HG03097 (cell line): ENCODE results near the gene LY6G5B.

Experiments used
- ATAC-seq: cut with Tn5 transposase; IDR thresholded peaks from one replicate; pipeline ENCODE4 v1.9.1; 2021; ENCODE audit not compliant: unreplicated experiment, low FRiP score

The LY6G5B gene

DNA sequence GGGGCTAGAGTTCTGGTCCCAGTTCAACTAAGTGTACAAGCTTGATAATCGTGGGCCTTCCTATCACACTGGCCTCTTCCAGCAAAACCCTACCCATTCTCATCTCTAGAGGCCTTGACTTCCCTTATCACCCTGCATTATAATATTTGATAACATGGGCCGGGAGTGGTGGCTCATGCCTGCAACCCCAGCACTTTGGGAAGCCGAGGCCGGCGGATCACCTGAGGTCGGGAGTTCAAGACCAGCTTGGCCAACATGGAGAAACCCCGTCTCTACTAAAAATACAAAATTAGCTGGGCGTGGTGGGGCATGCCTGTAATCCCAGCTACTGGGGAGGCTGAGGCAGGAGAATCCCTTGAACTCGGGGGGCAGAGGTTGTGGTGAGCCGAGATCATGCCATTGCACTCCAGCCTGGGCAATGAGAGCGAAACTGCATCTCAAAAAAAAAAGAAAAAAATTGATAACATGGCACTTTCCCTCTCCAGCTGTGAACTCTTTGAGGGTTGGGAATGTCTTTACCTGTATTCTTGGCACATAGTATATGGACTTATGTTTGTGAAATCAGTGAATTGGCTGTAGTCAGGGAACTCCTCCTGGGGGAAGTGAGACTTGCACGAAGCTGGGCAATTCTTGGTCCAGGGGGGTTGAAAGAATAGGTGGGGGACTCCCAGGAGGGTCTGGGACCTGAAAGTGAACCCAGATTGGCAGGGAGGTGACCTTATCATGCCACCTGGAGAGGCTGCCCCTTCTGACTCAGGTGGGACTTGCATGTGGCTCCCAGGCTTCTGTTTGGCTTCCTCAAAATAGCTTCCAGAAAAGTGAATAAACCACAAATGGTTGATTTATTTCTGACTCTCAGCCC is 8.3 kb upstream of the LY6G5B start:
- ATAC-seq = no peak

DNA sequence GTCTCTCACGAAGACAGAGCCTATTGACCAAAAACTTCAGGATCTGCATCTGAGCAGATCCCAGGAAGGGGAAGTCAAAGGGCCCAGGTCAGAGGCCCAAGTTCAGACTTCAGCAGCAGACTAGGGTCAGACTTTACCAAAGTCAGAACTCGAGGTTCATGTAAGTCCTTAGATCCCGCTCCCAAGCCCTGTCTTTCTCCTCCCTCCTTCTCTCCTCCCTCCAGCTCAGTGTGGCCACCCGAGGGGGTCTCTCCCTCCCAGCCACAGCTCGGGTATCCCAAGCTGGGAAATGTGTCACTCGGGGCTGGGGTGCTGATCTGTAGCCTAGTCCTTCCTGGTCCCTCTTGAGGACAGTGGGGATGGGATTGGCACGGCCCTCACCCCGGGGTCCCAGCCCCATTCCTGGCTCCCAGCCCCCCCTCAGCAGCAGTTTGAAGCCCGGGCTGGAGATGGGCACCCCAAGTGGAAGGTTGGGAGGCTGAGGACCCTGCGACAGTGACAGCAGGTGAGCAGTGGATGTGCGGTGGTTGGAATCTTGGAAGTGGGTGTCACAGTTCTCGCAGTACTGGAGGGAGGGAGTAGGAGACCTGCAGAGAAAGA is 7.6 kb upstream of the LY6G5B start:
- no peak for ATAC-seq

DNA sequence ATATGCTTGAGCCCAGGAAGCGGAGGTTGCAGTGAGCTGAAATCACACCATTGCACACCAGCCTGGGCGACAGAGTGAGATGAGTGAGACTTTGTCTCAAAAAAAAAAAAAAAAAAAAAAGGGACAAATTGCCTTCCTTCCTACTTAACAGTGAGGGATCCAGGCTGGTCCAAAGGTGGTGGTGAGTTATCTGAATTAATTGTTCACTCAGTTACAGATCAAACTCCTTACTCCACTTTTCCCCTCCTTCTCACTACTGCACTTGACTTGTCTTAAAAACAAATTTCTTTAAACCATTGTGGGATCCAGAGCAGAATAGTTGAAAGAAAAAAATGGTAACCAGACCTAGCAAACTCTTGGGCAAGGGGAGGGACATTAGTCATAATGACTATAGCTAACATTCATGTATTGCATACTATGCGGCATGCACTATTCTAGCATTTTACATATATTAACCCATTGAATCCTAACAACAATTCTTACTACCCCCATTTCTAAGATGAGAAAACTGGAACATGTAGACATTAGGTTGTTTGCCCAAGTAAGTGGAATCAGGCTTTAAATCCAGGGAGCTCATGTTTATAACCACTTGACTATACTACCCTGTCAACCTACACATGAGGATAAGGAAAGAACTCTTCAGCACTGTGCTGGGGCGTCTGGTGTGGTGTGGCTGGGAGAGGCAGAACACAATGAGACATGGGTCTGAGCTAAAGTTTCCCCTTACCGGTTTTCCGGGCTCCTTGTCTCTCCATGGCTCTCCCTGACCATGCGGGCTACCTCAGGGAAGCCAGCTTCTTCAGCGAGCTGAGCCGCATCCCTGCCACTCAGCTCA is 6.4 kb upstream of the LY6G5B start:
- ATAC-seq = no peak

DNA sequence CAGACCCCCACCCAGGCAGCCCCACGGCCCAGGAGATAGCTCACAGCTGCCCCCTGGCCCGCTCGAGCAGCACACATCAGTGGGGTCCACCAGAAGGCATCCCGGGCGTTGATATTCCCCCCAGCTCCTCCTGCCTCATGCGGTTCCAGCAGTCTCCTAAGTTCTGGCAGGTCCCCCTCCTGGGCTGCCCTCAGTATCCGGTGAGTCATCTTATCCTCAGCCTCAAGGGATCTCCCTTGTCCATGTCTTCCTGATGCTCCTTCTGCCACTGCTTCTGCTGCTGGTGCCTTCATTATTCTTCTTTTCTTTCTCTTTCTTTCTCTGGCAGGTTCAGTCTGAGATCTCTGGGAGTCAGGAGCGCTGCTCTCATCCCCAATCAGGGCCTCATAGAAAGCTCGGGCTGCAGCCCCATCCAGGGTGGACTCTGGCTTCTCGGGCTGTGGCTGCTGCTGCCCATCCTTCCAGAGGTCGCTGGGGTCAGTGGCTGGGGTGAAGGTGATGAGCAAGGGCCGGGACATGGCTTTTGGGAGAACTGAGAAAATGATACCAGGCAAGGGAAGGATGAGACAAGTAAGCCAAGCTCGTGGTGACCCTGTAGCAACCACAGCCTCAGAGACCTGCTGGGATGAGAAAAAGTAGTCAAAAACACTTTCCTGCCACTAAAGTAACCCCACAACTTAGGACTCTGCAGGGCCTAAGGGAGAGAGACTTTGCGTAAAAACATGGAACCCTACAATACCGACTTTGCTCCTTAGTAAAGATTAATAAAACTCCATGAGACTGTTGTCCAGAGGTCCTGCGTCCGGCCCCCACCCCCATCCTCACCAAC is 5.6 kb upstream of the LY6G5B start:
- no peak for ATAC-seq

DNA sequence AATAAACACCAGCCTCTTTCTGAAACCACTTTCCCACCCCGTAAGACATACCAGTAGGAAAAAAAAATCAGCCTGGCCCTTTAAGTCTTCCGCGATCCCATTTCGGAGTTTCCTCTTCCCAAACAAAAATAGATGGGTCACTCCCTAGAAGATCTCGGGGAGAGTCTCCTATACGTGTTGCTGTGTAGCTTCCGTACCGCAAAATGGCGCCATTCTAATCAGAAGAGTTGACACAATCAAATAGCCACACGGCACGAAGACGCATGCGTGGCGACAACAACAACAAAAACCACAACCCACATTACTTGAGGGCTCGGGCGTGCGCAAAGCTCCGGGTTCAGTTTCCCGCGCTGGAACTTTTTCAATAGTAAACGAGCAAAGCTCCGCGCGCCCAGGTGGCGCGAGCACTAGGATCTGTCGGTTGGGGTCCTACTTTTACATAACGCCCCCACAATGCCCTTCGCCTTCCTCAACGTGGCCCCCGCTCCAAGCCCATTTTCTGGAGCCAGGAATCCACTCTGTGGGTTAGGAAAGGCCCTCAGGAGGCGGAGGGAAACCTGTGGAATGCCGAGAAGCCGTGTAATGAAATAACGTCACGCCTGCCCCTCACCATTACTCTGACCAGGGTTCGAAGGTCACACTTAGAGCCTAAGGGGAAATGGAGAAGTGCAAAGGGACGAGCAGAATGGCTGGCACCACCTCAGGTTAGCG is 4.8 kb upstream of the LY6G5B start, which contains the start of gene GPANK1:
Gene GPANK1, minus strand, starts transcription at position 208 of the 711 bp plus-strand sequence. CDS start 519 bp downstream, outside the sequence.
- ATAC-seq = no peak

DNA sequence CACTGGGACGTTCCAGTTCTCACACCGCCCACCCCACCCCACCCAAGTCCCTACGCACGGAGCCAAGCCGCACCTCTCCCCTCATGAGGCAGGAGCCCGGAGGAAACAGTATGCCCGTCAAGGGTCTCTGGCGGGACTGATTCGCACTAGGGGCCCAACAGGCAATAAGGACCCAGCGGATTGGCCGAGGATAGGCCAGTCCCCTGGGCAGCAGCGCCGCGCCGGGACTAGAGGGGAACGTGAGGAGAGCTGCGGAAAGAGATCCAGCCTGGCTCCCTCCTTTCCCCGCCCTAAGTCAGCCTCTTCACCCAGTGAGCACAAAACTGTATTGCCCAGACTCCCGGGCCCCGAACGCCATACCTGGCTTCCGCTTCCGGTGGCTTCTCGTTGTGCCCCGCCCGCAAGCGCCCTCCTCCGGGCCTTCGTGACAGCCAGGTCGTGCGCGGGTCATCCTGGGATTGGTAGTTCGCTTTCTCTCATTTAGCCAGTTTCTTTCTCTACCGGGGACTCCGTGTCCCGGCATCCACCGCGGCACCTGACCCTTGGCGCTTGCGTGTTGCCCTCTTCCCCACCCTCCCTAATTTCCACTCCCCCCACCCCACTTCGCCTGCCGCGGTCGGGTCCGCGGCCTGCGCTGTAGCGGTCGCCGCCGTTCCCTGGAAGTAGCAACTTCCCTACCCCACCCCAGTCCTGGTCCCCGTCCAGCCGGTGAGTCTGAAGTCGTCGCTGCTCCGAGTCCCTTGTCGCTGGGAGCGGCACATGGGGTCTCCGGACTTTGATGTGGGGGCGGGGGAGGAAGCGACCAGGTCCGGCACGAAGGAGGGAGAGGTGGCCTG is 4.1 kb upstream of the LY6G5B start, which contains the start of gene CSNK2B:
Gene CSNK2B, plus strand, starts transcription at position 580 of the 836 bp plus-strand sequence. CDS start 752 bp downstream, outside the sequence.
- ATAC-seq = peak; percentile 72

DNA sequence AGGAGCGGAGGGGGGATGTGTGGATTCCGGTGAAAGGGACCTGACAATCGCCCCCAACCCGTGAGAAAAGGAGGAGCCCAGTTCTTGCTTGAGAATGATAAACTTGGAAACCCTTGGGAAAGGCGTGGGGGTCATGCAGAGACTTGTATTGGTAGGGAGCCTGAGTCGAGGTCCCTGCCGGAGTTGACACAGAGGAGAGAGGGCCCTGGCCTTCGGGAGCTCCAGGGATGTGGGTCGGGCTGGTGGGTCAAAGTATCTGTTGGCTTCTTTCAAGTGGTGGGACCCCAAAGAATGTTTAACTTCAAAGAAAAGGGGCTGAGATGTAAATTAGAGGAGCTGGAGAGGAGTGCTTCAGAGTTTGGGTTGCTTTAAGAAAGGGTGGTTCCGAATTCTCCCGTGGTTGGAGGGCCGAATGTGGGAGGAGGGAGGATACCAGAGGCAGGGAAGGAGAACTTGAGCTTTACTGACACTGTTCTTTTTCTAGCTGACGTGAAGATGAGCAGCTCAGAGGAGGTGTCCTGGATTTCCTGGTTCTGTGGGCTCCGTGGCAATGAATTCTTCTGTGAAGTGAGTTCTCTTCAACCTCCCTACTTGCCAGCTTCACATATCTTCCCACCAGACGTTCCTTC is 3.3 kb upstream of the LY6G5B start:
- no peak for ATAC-seq

DNA sequence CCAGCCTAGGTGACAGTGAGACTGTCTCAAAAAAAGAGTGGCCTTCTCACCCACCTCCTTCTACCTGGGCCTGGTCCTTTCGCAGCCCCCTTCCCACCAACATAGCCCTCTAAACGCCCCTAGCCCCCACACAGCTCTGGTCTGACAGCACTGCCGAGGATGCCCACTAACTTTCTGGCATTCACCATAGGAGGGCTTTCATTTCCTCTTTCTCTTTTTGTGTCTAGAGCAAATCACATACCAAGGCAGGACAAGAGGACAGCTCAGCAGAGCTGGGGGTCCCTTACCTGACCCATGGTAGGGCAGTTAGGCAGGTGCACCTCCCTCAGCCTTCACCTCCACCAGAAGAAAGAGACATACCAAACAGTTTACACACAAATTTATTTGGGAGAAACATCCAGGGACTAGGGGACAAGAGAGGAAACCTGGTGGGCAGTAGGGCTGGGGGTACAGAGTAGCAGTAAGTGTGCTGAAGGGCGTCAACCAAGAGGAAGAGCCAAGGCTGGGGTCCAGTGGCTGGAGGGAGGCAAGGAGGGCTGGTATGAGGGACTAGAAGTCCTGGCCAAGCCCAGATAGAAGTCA is 6.6 kb downstream of the LY6G5B start:
- ATAC-seq = no peak

DNA sequence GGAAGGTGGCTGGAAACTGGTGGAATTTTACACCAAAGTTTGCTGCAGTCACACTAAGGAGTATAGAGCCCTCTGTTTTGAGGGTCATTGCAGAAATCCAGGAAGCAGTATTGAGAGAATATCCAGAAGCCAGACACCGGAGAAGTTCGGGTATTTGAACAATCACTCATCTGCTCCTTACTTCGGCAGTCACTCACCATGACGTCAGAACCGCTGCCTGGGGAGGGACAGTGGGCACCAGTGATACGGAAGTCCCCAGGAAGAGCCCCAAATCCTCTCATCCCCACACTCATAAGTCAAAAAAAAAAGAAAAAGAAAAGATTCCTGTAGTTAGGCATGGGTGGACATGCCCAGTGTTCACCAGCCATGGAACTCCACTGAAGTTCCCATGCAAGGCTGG is 7.1 kb downstream of the LY6G5B start:
- ATAC-seq = no peak

DNA sequence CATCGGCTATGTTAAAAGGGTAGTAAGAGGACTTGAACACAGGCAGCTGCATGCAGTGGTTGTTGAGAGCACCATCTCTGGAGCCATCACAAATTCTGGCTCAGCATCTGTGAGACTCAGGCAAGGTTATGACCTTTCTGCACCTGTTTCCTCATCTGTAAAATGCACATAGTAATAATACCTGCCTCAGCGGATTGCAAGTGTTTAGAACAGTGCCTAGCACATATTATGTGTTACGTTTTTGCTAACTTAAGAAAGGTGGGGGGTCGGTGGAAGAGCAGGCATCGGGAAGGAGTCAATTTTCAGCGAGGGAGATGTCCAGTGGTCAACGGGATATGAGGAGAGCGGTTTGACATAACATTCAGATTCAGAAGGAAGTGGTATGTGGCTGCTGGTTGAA is 8.2 kb downstream of the LY6G5B start:
- ATAC-seq = no peak

DNA sequence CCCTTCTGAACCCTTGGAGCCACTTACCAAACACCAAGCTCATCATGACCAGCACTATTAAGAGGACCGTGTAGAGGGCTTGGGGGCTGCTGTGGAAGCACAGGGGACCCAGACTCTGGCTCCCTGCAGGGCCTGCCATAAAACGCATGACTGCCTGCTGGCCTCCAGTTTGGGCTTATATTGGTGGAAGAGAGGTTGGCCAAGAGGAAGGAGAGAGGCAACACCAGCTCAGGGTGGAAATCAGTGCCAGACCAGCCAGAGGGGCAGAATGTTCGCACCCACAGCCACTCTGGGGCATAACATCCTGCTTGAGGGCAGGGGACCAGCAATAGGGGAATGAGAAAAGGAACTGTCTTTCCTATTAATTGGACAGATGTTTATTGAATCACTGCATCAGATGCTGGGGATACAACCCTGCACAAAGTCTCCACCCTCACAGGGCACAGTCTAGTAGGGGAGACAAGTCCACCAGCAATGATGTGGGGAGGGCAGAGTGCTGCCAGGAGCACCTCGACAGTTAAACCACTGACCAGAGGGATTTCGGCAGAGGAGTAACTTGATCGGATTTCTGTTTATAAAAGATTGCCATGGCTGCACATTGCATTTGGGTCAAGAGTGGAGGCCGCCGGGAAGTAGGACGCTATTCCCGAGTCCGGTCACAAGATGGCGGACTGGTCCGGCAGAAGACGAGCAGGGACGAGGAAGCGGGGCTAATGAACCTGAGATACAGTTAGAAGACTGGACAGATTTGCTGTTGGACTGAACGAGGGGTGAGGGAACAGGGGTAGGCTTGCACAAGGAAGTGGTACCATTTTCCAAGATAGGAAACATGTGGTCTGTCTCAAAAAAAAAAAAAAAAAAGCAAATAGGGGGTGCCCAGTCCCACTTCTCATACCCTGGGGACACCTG is 10.7 kb downstream of the LY6G5B start, which contains the start of gene LY6G5C:
Gene LY6G5C, minus strand, starts transcription at position 842 of the 909 bp plus-strand sequence. Its CDS starts 694 bp downstream, at position 148.
- ATAC-seq = no peak

DNA sequence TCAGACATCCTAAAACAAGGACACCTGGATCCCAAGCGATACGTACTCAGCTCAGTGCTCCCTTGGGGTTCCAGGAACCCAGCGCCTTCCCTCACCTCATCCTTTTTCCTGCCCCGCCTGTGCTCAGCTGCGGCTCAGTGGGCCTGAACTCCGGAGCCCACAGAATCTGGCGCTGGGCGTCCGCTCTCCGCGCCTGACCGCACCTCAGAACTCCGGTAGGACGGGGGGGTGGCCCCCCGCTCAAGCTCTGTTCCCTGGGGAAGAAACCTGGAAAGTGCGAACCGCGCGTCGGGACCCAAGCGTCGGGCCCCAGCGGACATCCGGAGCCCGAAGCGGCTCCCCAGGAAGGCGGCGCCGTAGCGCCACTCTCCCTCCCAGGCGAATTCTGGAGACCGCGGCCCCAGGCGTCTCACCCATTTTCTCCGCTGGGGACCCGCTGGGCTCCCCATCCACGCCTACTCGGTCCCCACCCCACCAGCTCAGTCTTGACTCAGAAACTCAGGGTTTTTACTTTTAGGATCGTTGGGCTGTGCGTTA is 11.4 kb downstream of the LY6G5B start:
- ATAC-seq = no peak

DNA sequence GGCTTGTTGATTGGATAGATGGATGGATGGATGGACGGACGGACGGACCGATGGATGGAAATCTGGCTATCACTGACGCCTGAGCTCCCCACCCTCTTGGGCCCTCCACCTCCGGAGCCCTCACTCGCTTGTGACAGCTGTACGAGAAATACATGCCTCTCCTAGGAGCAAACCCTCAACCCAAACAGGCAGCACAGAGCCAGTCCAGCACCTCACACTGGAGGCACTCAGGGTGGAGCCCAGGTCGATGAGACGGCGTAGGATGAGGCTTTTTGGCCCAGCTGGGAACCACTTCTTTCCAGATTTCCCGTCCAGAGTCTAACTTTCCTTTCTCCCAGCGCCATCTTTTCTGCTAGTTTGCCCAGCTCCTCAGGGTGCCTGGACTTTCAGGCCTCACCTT is 13.8 kb downstream of the LY6G5B start:
- ATAC-seq = no peak

DNA sequence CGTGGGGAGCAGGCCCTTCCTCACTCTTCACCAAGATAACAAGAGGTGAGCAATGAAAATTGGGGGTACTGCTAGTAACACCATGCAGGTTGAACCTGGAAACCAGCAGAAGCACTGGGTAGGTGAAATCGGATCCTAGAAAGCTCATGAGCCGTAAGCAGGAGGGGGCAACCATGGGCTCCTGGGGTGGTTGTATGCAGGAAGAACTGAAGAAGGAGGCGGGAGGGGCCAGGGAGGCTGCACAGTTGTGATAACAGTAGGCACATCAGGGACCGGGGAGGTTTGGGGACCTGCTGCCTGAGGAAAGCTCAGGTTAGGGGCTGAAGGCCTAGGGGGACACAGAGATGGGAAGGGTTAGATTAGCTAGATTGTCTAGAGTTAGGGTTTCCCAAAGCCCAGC is 16.7 kb downstream of the LY6G5B start:
- ATAC-seq = no peak

DNA sequence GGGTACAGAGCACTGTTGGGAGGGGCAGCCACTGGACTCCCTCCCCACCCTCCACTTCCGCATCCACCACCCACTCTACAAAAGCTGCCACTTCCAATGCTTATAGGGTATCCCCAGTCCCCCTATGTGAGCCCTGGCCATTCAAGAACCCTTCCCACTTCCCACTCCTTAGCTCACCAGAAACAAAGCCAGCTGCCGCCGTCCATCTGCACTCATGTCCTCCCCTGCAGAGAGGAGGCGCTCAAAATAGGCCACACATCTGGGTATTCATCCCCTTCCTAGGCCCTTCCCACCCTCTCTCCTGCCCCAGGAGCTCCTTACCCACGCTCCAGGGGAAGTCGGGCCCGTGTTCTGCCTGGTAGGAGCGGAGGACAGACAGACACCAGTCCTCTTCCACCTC is 17.5 kb downstream of the LY6G5B start:
- no peak for ATAC-seq

DNA sequence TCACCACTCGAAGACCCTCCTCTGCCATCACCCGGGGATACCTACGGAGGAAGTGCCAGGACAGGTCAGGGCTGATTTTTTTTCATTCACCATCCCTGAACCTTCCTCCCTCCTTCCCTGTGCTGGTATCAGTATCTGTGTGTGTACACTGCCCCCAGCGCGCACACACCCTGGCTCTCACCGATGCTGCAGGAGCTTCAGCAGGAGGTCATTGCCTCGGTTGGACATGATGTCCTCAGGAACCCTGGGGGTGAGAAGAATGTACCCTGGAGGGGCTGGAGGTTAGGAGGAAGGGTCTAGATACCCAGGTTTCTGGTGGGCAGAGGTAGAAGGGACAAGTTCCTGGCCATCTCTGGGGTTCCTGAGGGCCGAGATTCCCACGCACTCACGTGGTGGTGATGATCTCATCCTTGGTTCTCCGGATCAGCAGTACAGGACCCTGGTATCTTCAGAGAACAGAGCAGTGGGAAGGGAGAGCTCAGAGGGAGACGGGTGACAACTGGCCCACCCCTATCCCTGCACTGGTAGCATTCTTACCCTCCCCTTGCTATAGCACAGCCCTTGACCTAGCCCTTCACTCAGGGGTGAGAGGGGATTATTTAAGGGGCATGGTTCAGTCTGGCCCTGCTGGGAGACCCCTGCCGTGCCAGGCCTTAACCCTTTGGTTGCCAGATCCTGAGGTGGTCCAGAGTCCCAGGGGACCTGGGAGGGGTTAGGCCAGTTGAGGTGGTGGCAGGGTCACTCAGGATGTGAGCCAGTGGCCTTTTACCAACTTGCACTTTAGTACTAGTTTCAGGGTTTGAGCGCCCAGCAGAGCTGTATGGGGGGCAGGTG is 18.3 kb downstream of the LY6G5B start:
- ATAC-seq = no peak
